Stimulated activated CD4-positive, alpha-beta T cell treated with anti-CD3 and anti-CD28 coated beads, Interleukin-12 subunit alpha, Interleukin-12 subunit beta, amount 100 ng/mL, for 24 hours (primary cell): ENCODE results near the gene BAZ1B.
A peak's percentile ranks its signal among the peaks of the same experiment; 100 is the strongest.
"Not testable (repeated sequence)": the region's sequence is repeated elsewhere in the genome, so short reads cannot be mapped to it uniquely, and the experiment has no call there.

Experiments used
- DNase-seq, 2 experiments: peaks; one replicate each; pipeline ENCODE4 v3.0.0-alpha.2; 2020; ENCODE audit warnings: low read depth in 2 of 2

Gene BAZ1B

DNA sequence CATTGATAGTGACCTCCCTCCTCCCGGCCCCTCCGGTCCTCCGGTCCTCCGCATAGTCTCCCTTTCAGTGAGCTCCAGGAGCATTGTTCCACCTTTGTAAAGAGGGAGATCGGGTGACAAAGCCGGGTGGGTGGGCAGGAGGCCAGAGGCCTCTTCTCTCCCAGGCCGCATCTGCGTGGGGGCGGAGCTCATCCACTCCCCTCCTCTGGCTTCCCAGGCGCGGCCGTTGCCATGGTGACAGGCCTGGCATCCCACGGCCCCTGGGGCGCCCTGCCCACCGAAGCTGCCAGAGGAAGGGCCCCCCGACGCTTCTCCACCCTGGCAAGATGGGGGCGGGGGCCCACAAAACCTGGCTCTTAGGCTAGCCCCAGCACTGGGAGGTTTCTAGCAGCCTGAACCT lies 92.9 kb downstream of the BAZ1B start:
- no peak for DNase-seq

DNA sequence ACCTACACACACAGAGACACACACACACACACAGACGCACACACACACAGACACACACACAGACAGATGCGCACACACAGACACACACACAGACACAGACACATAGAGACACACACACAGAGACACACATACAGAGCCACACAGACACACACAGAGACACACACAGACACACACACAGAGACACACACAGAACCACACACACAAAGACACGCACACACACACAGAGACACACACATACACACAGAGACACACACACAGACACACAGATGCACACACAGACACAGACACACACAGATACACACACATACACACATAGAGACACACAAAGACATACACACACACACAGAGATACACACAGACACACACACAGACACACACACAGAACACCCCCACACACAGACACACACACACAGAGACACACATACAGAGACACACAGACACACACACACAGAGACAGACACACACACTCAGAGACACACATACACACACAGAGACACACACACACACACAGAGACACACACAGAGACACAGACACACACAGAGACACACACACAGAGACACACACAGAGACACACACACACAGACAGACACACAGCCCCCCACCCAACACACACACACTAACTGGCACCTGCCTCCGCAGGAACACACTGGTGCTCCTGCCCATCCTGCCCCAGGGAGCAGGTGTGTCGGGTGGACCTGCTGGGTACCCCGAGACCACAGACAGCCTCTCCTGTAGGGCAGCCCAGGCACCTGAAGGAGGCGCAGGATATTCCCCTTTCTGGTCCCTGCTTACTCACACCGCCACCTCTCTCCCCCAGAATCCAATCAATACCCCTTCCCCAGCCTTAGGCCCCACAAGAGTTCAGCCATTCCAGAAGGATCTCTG lies 93.9 kb downstream of the BAZ1B start:
- no peak for DNase-seq

DNA sequence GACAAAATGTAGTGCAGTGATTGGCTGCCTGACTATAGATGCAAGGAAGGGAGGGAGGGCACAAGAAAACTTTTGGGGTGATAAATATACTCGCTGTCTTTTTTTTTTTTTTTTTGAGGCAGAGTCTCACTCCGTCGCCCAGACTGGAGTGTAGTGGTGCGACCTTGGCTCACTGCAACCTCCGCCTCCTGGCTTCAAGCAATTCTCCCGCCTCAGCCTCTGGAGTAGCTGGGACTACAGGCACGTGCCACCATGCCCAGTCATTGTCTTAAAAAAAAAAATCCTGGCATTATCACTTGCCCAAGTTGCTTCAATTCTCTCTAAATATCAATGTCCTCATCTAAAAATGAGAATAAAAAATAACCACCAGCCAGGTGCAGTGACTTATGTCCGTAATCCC lies 96.1 kb downstream of the BAZ1B start:
- no peak for DNase-seq

DNA sequence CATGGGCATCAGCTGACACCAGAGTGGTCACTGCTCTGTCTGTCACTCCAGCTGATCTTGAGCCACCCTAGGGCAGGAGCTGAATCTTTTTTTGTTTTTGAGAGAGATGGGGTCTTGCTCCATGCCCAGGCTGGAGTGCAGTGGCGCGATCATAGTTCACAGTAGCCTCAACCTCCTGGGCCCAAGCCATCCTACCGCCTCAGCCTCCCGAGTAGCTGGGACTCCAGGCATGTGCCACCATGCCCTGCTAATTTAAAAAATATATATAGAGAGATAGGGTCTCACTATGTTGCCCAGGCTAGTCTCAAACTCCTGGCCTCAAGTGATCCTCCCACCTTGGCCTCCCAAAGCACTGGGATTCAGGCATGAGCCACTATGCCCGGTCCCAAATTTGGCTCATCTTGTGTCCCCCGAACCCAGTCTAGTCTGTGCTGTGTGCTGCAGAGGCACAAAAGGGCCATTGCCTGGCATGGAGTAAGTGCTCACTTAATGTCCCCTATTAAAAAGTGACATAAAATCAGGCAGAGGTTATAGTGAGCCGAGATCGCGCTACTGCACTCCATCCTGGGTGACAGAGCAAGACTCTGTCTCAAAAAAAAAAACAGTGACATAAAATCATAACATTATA lies 96.6 kb downstream of the BAZ1B start:
- no peak for DNase-seq

DNA sequence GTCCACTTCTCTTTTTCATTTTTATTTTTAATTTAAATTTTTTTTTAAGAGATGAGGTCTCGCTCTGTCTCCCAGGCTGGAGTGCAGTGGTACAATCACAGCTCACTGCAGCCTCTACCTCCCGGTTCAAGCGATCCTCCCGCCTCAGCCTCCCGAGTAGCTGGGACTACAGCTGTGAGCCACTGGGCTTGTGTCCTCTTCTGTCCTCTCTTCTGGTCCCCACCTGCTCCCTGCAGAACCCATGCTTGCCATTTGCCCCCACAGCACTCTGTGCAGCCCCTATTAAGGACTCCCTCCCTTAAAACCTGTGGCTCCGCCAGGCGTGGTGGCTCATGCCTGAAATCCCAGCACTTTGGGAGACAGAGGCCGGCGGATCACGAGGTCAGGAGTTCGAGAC lies 97.6 kb downstream of the BAZ1B start:
- no peak for DNase-seq

DNA sequence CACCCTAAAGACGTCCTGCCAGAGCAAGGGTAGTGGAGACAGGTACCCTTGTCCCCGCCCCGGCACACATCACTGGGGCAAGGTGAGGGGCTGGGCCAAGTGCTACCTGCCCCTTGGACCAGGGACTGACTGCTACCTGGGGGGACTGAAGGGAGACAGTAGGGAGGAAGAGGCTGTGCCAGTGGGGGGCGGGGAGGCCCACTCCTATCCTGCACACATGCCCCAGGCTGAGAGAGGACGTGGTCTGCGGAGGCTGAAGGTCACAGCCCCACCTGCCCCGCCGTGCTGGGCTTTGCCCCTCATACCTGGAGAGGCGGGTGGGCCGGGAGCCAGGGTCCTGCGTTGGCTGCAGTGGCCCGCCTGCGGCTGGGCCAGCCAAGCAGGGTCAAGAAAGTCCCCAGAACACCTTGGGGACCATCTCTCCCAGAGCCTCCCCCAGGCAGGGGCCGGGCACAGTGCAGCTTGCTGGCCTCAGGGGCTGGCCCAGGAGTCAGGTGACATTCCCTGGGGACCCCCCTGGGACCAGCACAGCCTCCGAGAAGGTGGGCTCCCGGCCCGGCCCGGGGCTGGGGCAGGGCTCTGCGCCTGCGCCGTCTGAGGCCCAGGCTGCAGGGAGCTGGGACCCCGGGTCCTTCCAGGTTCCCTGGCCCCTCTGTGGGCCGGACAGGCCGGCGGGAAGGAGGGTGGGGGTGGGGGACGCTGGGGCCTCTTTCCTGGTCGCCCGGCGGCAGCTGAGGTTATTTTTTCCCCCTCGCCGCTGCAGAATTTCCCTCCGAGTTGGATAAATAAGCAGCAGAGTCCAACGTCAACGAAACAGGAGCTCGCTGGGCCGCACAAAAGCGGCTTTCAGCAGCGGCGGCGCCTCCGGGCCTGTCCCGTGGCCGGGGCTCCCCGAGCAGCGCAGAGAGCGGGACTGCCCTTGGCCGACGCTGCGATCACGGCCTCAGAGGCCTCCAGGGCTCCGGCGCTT lies 98.3 kb downstream of the BAZ1B start:
- no peak for DNase-seq

DNA sequence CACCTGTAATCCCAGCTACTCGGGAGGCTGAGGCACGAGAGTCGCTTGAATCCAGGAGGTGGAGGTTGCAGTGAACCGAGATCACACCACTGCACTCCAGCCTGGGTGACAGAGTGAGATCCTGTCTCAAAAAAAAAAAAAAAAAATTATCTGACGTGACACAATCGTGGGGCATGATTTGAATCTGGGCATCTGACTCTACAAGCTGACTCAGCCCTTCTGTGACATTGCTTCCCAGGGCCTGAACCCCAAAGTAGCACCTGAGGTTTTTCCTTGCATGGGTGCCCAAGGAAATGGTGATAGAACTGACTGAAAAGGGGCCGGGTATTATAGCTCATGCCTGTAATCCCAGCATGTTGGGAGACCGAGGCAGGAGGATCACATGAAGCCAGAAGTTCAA lies 101.5 kb downstream of the BAZ1B start:
- not testable (repeated sequence) for DNase-seq

GRCh38 chr7:73420016-73420415 lies 102.1 kb downstream of the BAZ1B start:
- not testable (repeated sequence) for DNase-seq

DNA sequence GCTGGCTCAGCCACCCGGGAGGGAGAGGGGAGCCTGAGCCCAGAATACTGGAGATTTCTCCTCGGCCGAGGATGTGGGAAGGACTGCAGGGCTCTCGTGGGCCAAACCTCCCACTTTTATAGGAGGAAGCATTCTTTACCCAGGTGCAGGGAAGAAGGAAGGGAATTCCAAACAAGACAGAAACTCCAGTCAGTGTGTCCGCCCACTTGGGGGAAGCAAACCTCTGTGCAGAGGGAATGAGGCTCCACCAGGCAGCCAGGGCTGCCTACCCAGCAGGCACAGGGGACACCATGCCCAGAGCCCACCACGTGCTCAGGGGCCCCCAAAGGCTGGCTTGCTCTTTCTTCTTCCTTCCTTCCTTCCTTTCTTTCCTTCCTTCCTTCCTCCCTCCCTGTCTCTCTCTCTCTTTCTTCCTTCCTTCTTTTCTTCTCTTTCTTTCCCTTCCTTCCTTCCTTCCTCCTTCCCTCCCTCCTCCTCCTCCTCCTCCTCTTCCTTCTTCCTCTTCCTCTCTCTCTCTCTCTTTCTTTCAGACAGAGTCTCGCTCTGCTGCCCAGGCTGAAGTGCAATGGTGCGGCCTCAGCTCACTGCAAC lies 103.9 kb downstream of the BAZ1B start:
- DNase-seq = no peak

GRCh38 chr7:73410541-73411131 lies 111.5 kb downstream of the BAZ1B start:
- DNase-seq = not testable (repeated sequence)

DNA sequence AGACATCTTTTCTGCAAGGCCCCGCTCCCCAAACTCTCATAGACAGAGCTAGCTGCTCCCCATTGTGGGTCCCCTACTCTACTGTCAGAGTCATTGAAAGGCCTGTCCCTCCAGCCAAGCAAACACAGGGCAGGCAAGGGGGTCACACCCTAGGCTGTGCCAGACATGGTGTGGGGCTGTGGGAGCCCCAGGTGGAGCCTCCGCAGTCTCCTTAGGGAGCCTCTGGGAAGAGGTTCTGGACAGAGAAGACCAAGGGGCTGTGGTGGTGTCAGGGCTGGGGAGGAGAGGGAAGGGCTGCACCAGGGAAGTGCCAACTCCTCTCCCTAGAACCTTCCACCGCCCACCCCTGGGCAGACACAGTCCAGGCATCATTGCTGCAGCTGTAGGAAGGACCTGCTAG lies 117.2 kb downstream of the BAZ1B start:
- DNase-seq = not testable (repeated sequence)

DNA sequence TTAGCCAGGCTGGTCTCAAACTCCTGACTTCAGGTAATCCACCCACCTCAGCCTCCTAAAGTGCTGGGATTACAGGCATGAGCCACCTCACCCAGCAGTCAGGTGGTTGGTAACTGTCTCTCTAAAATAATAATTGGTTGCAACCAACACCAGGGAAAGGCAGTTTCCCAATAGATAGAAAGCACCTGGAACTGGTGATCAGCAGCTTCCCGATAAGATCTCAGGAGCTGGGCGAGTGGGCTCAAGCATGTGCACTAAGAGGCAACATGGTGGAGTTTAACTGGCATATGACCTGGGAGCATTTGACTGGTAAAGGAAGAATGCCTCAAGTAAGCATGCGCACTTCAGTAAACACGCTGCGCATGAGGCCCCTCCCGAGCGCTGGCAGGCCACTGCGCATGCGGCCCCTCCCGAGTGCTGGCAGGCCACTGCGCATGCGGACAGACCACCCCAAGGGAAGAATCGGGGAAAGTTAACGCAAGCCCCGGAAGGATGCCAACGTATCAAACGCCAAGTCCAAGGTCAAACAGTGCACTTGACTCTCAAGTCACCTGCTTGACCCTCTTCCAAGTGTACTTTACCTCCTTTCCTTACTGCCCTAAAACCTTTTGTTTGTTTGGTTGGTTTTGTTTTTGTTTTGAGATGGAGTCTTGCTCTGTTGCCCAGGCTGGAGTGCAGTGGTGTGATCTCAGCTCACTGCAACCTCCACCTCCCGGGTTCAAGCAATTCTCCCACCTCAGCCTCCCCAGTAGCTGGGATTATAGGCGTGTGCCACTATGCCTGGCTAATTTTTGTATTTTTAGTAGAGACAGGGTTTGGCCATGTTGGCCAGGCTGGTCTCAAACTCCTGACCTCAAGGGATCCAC lies 122.7 kb downstream of the BAZ1B start:
- peak; percentile 51 to 56 for DNase-seq

DNA sequence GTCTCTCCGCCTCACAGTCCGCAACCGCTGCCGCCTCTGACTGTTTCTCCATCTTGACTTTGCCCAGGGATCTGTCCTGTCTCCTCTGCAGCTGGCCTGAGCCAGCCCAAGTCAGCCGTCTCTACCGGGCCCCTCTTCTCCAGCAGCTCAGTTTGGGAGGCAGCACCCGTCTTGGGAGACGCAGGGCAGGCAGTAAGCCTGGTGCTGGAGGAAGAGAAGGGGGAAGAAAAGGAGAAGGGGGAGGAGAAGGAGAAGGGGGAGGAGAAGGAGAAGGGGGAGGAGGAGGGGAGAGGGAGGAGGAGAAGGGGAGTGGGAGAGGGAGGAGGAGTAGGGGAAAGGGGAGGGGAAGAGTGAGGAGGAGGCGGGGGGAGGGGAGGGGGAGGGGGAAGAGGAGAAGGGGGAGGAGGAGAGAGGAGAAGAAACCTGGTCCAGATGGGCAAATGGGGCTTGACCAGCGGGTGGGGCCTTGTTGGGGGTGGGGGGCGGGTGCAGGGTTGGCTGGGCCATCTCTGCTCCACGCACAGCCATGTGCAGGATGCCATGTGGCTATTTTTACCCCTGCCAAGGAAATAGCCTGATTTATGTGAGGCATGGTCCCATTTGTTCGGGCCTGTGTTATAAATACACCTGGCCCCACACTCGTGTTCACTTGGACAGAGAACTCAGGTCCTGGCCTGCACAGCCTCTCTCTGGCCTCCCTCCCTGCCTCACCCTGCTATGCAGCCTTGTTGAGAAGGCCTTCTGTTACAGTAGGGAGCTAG lies 124.4 kb downstream of the BAZ1B start:
- DNase-seq = no peak

GRCh38 chr7:73395538-73396503 lies 126.3 kb downstream of the BAZ1B start:
- DNase-seq = no peak

GRCh38 chr7:73394422-73394821 lies 127.7 kb downstream of the BAZ1B start:
- DNase-seq = no peak

DNA sequence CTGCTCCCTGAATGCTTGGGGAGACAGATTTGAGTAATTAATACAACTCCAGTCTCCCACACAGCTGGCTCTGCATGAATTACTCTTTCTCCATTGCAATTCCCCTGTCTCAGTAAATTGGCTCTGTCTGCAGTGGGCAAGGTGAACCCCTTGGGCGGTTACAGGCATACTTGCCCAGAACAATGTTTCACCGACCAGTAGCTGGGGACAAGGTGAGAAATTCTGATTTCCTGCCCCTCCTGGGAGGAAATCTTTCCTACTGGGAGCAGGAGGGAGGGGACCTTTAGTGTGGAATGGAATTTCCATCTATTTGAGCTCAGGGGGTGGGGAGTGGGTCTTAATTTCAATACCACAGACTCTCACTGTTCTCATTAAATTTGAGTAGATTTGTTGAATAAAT lies 130.7 kb downstream of the BAZ1B start:
- no peak for DNase-seq
